H9 (cell line): ENCODE results near the gene TSC2. TPM values are rescaled to one million over a fixed set of nuclear protein-coding genes. Genes with fewer than 3 reads are reported as not detected.

Experiments
- DNase-seq: peaks from one replicate; pipeline ENCODE4 v3.0.0-alpha.2; 2017
- H2AFZ ChIP-seq: one replicate; pipeline ENCODE4 v1.6.1; 2013; ENCODE audit warnings: mild to moderate bottlenecking, low read length, control low read depth, moderate library complexity
- H2AK5ac ChIP-seq: 2 replicates; pipeline ENCODE4 v1.6.1; 2013; ENCODE audit warnings: low read length, control low read depth, mixed read lengths; ENCODE audit not compliant: insufficient read length
- H2BK120ac ChIP-seq: one replicate; pipeline ENCODE4 v1.6.1; 2013; ENCODE audit warnings: low read depth, mild to moderate bottlenecking, low read length, control low read depth, inconsistent platforms; ENCODE audit not compliant: poor library complexity, severe bottlenecking
- H2BK12ac ChIP-seq: 2 replicates; pipeline ENCODE4 v1.6.1; 2013; ENCODE audit warnings: low read length, control low read depth, mixed read lengths, low read depth; ENCODE audit not compliant: insufficient read length
- H2BK15ac ChIP-seq: 2 replicates; pipeline ENCODE4 v1.6.1; 2013; ENCODE audit warnings: low read depth, low read length, control low read depth
- H2BK20ac ChIP-seq: one replicate; pipeline ENCODE4 v1.6.1; 2013; ENCODE audit warnings: low read depth, mild to moderate bottlenecking, low read length, control low read depth, inconsistent platforms; ENCODE audit not compliant: poor library complexity, severe bottlenecking
- H2BK5ac ChIP-seq: 2 replicates; pipeline ENCODE4 v1.6.1; 2013; ENCODE audit warnings: low read length, control low read depth, mixed read lengths; ENCODE audit not compliant: insufficient read length
- H3K14ac ChIP-seq: 2 replicates; pipeline ENCODE4 v1.6.1; 2013; ENCODE audit warnings: low read length, control low read depth; ENCODE audit not compliant: insufficient read depth
- H3K18ac ChIP-seq: 2 replicates; pipeline ENCODE4 v1.6.1; 2013; ENCODE audit warnings: low read depth, mild to moderate bottlenecking, mixed read lengths, low read length, control low read depth; ENCODE audit not compliant: insufficient read length
- H3K23ac ChIP-seq: 2 replicates; pipeline ENCODE4 v1.6.1; 2013; ENCODE audit warnings: low read length, control low read depth, mixed read lengths, low read depth; ENCODE audit not compliant: insufficient read length
- H3K23me2 ChIP-seq: 2 replicates; pipeline ENCODE4 v1.6.1; 2013; ENCODE audit warnings: low read depth, mild to moderate bottlenecking, mixed read lengths, low read length, control low read depth; ENCODE audit not compliant: insufficient read length, poor library complexity, severe bottlenecking
- H3K27ac ChIP-seq: 2 replicates; pipeline ENCODE4 v1.5.1; 2013; ENCODE audit warnings: low read length, control low read depth, mixed read lengths, low read depth; ENCODE audit not compliant: insufficient read length
- H3K27me3 ChIP-seq: 2 replicates; pipeline ENCODE4 v1.6.1; 2013; ENCODE audit warnings: low read length, control low read depth, inconsistent platforms; ENCODE audit not compliant: insufficient read depth
- H3K4ac ChIP-seq: 2 replicates; pipeline ENCODE4 v1.6.1; 2013; ENCODE audit warnings: low read depth, mild to moderate bottlenecking, control low read depth, inconsistent platforms, low read length, moderate library complexity
- H3K4me1 ChIP-seq: 2 replicates; pipeline ENCODE4 v1.6.1; 2013; ENCODE audit warnings: low read length, control low read depth, inconsistent platforms; ENCODE audit not compliant: insufficient read depth
- H3K4me2 ChIP-seq: 2 replicates; pipeline ENCODE4 v1.6.1; 2013; ENCODE audit warnings: low read length, control low read depth, mixed read lengths; ENCODE audit not compliant: insufficient read length, insufficient read depth
- H3K56ac ChIP-seq: 2 replicates; pipeline ENCODE4 v1.6.1; 2013; ENCODE audit warnings: low read depth, mild to moderate bottlenecking, mixed read lengths, low read length, control low read depth; ENCODE audit not compliant: insufficient read length
- H3K79me1 ChIP-seq: 2 replicates; pipeline ENCODE4 v1.6.1; 2013; ENCODE audit warnings: low read depth, mild to moderate bottlenecking, moderate library complexity, low read length, control low read depth, inconsistent platforms; ENCODE audit not compliant: insufficient read depth, poor library complexity, severe bottlenecking
- H3K79me2 ChIP-seq: 2 replicates; pipeline ENCODE4 v1.6.1; 2013; ENCODE audit warnings: low read length, control low read depth, inconsistent platforms; ENCODE audit not compliant: insufficient read depth
- H3K9ac ChIP-seq: 2 replicates; pipeline ENCODE4 v1.6.1; 2013; ENCODE audit warnings: low read length, control low read depth, mixed read lengths; ENCODE audit not compliant: insufficient read length; ENCODE audit errors: extremely low read depth
- H3K9me3 ChIP-seq: one replicate; pipeline ENCODE4 v1.6.1; 2013; ENCODE audit warnings: low read depth, low read length, inconsistent platforms; ENCODE audit not compliant: control insufficient read depth
- H3T11ph ChIP-seq: one replicate; pipeline ENCODE4 v1.6.1; 2013; ENCODE audit warnings: mild to moderate bottlenecking, low read length, control low read depth, inconsistent platforms
- H4K20me1 ChIP-seq: one replicate; pipeline ENCODE4 v1.6.1; 2013; ENCODE audit not compliant: control insufficient read depth, insufficient read length, insufficient read depth
- H4K5ac ChIP-seq: 2 replicates; pipeline ENCODE4 v1.6.1; 2013; ENCODE audit warnings: low read depth, mild to moderate bottlenecking, mixed read lengths, low read length, control low read depth; ENCODE audit not compliant: insufficient read length
- H4K8ac ChIP-seq: replicated peaks from 2 replicates; pipeline ENCODE4 v1.6.1; 2013; ENCODE audit warnings: low read length, control low read depth, mixed read lengths, low read depth; ENCODE audit not compliant: insufficient read length
- H4K91ac ChIP-seq: 2 replicates; pipeline ENCODE4 v1.6.1; 2013; ENCODE audit warnings: low read depth, mild to moderate bottlenecking, moderate library complexity, mixed read lengths, low read length, control low read depth; ENCODE audit not compliant: insufficient read length
- H3K27ac Mint-ChIP-seq, 3 experiments: 2 replicates in 2 of 3; 3 replicates in 1 of 3; pipeline ENCODE4 v1.8.0; 2020 to 2021; ENCODE audit warnings: mixed read lengths in 3 of 3, mild to moderate bottlenecking in 1 of 3, moderate library complexity in 1 of 3
- H3K27me3 Mint-ChIP-seq: 2 replicates; pipeline ENCODE4 v1.8.0; 2021; ENCODE audit warnings: low read depth, mild to moderate bottlenecking, moderate library complexity, mixed read lengths
- H3K36me3 Mint-ChIP-seq, 3 experiments: 2 replicates in 2 of 3; 3 replicates in 1 of 3; pipeline ENCODE4 v1.8.0; 2020 to 2021; ENCODE audit warnings: low read depth in 3 of 3, mixed read lengths in 3 of 3; ENCODE audit not compliant: insufficient read depth in 1 of 3
- H3K4me1 Mint-ChIP-seq, 2 experiments: 2 replicates each; pipeline ENCODE4 v1.8.0; 2020; ENCODE audit warnings: mixed read lengths in 2 of 2
- H3K4me3 Mint-ChIP-seq, 2 experiments: 2 replicates in 1 of 2; 3 replicates in 1 of 2; pipeline ENCODE4 v1.8.0; 2020 to 2021; ENCODE audit warnings: mild to moderate bottlenecking in 2 of 2, mixed read lengths in 2 of 2, moderate library complexity in 1 of 2
- H3K9me3 Mint-ChIP-seq, 2 experiments: 2 replicates in 1 of 2; 3 replicates in 1 of 2; pipeline ENCODE4 v1.8.0; 2020; ENCODE audit warnings: mild to moderate bottlenecking in 2 of 2, mixed read lengths in 2 of 2, moderate library complexity in 1 of 2
- CTCF ChIP-seq: fragments of 200-600 bp; sonication (generic); conservative IDR thresholded peaks from 3 replicates; pipeline ENCODE4 v1.8.0; 2021; ENCODE audit warnings: antibody characterized with exemption, mild to moderate bottlenecking
- WGBS: extraction: QIAGEN DNeasy Blood & Tissue Kit; methylation state at CpG from one replicate; pipeline ENCODE4 v1.1.7; 2013; ENCODE audit warnings: missing lambda C conversion rate, low lambda C conversion rate, mixed read lengths; ENCODE audit not compliant: insufficient read length; ENCODE audit errors: extremely low coverage; 5-methylcytosine and 5-hydroxymethylcytosine counted together
- total RNA-seq: library from RNA; stranded (reverse); gene quantifications from 2 replicates; pipeline ENCODE4 v1.2.1, GENCODE V29; 2021

Gene TSC2
- total RNA-seq, 1 experiment from 2014 or later = 122 TPM

- no peak for DNase-seq
- no peak overlapping the region for H3K9ac ChIP-seq
- H2AK5ac ChIP-seq = no peak overlapping the region
- no peak overlapping the region for H4K91ac ChIP-seq
- no peaks in the 10 kb centered on the region for H3K79me2 ChIP-seq
- Mint-ChIP-seq H3K9me3 (no peaks in the 10 kb centered on the region), H3K36me3 (peaks cover 2 to 5% (median 3%) of the 10 kb centered on the region in 3 experiments; a peak in 5 of 7 replicates), H3K27me3 (no peaks in the 10 kb centered on the region), H3K4me1 (peaks cover 4 to 11% of the 10 kb centered on the region in 2 experiments; a peak in 3 of 4 replicates), H3K27ac (no peak overlapping the region), H3K4me3 (no peak overlapping the region)
- H3K56ac ChIP-seq = no peak overlapping the region
- no peak overlapping the region for H2BK120ac ChIP-seq
- no peaks in the 10 kb centered on the region for H3K79me1 ChIP-seq
- no peak overlapping the region for H4K5ac ChIP-seq
- H3K14ac ChIP-seq = no peak overlapping the region
- no peaks in the 10 kb centered on the region for H3K4me1 ChIP-seq
- no peak for TF ChIP-seq CTCF
- H3K4ac ChIP-seq = no peak overlapping the region
- no peak overlapping the region for H4K8ac ChIP-seq
- H3K18ac ChIP-seq = no peak overlapping the region
- no peak overlapping the region for H2BK5ac ChIP-seq
- no peak overlapping the region for H2BK20ac ChIP-seq
- H3K27ac ChIP-seq = no peak overlapping the region
- no peak overlapping the region for H2BK15ac ChIP-seq
- no peak overlapping the region for H3K4me2 ChIP-seq
- H2BK12ac ChIP-seq = no peak overlapping the region
- no peaks in the 10 kb centered on the region for H3K9me3 ChIP-seq
- no peak overlapping the region for H2AFZ ChIP-seq
- no peaks in the 10 kb centered on the region for H3K23me2 ChIP-seq
- no CpG with 5 or more reads among the region's 24 CpGs for WGBS
- H3K27me3 ChIP-seq = no peaks in the 10 kb centered on the region
- H3K23ac ChIP-seq = no peak overlapping the region
- H4K20me1 ChIP-seq = no peaks in the 10 kb centered on the region
- H3T11ph ChIP-seq = no peak overlapping the region
Measured at GRCh38 chr16:2040041-2040786, 7.6 kb upstream of the TSC2 start.
